Measurements from ENCODE around the gene TUG1. TPM values are rescaled to one million over a fixed set of nuclear protein-coding genes. Genes with fewer than 3 reads are reported as not detected.

Gene TUG1
- polyA plus RNA-seq, 1 donor from 2014 or later: 15.9 TPM

GRCh38 chr22:31005535-31005934, 36.5 kb downstream of the TUG1 start:
- H3K27me3 Mint-ChIP-seq: peaks cover 5% of the 10 kb centered on the region

GRCh38 chr22:31019191-31019930, 50.3 kb downstream of the TUG1 start:
- Mint-ChIP-seq H3K27ac (no peak overlapping the region), H3K9me3 (peaks cover 0 to 1% (median 0%) of the 10 kb centered on the region in 3 donors), H3K4me3 (no peak overlapping the region), H3K27me3 (peaks cover 2% of the 10 kb centered on the region), H3K36me3 (no peaks in the 10 kb centered on the region), H3K4me1 (no peaks in the 10 kb centered on the region)

More at GRCh38 chr22:31005535-31005934, 36.5 kb downstream of the TUG1 start:
- Mint-ChIP-seq H3K36me3 (peaks cover 3% of the 10 kb centered on the region), H3K4me3 (no peak overlapping the region), H3K9me3 (peaks cover 2 to 12% (median 6%) of the 10 kb centered on the region in 3 donors), H3K27ac (no peak overlapping the region), H3K4me1 (no peaks in the 10 kb centered on the region)

DNA sequence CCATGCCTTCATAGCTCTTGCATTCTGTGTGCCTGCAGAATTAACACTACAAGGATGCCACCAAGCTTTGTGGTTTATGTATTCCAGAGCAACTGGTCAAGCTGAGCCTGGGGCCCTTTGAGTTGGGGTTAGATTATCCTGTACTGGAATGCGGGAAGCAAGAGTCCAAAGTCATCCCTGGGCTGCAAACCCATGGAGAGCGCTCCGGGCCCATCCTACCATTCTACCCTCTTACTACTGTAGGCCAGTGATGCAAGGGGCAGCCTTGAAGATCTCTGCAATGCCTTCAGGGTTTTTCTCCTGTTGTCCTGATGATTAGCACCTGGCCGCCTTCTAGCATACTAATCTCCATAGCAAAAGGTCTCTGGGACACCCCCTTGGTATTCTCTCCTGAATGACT, 51.3 kb downstream of the TUG1 start:
- Mint-ChIP-seq H3K27me3 (peaks cover 2% of the 10 kb centered on the region), H3K4me3 (no peak overlapping the region), H3K4me1 (no peaks in the 10 kb centered on the region), H3K36me3 (no peaks in the 10 kb centered on the region), H3K27ac (no peak overlapping the region), H3K9me3 (peaks cover 0 to 1% (median 0%) of the 10 kb centered on the region in 3 donors)

- Mint-ChIP-seq H3K27me3 (no peaks in the 10 kb centered on the region), H3K36me3 (no peaks in the 10 kb centered on the region), H3K27ac (peak overlapping the region in 1 of 3 donors; percentile 82), H3K4me3 (no peak overlapping the region), H3K9me3 (no peaks in the 10 kb centered on the region), H3K4me1 (no peaks in the 10 kb centered on the region)
Measured at GRCh38 chr22:31022516-31022915, 53.5 kb downstream of the TUG1 start.

Other genes starting within 250 kb of the TUG1 start
- gene MORC2, start 491 bp upstream of the TUG1 start, polyA plus RNA-seq: 5.9 TPM
- 6.0 TPM for gene SMTN, start 112.1 kb downstream of the TUG1 start, polyA plus RNA-seq
- gene SELENOM, start 138.3 kb downstream of the TUG1 start, polyA plus RNA-seq: 145 TPM
- gene INPP5J, start 153.7 kb downstream of the TUG1 start, polyA plus RNA-seq: not detected
- gene PLA2G3, start 171.2 kb downstream of the TUG1 start, polyA plus RNA-seq: not detected
- gene RNF185, start 190.9 kb downstream of the TUG1 start, polyA plus RNA-seq: 22.0 TPM
- 9.1 TPM for gene LIMK2, start 243.0 kb downstream of the TUG1 start, polyA plus RNA-seq